Eye (tissue), 1 donor: ENCODE data around the gene XPO4.
A peak's percentile ranks its signal among the peaks of the same experiment; 100 is the strongest.
"Not testable (repeated sequence)": the region's sequence is repeated elsewhere in the genome, so short reads cannot be mapped to it uniquely, and the experiment has no call there.

Experiments
- DNase-seq: peaks from one replicate; pipeline ENCODE4 v3.0.0-alpha.2; 2015

The XPO4 gene

GRCh38 chr13:20890540-20890939 is 12.0 kb downstream of the XPO4 start:
- not testable (repeated sequence) for DNase-seq

- DNase-seq = no peak
Observed at GRCh38 chr13:20882206-20882605, 20.3 kb downstream of the XPO4 start.

- no peak for DNase-seq
Observed at GRCh38 chr13:20877902-20878301, 24.6 kb downstream of the XPO4 start.

- not testable (repeated sequence) for DNase-seq
Observed at GRCh38 chr13:20876802-20877201, 25.7 kb downstream of the XPO4 start.

GRCh38 chr13:20874439-20874838 is 28.1 kb downstream of the XPO4 start:
- DNase-seq = not testable (repeated sequence)

- no peak for DNase-seq
Observed at GRCh38 chr13:20873348-20873747, 29.2 kb downstream of the XPO4 start.

GRCh38 chr13:20870829-20871228 is 31.7 kb downstream of the XPO4 start:
- DNase-seq = no peak

- peak; percentile 16 for DNase-seq
Observed at GRCh38 chr13:20869540-20869939, 33.0 kb downstream of the XPO4 start.

- DNase-seq = no peak
Observed at GRCh38 chr13:20867408-20867807, 35.1 kb downstream of the XPO4 start.

- DNase-seq = not testable (repeated sequence)
Observed at GRCh38 chr13:20861666-20862065, 40.9 kb downstream of the XPO4 start.

- no peak for DNase-seq
Observed at GRCh38 chr13:20860844-20861243, 41.7 kb downstream of the XPO4 start.

GRCh38 chr13:20856650-20857049 is 45.9 kb downstream of the XPO4 start:
- DNase-seq = no peak

- DNase-seq = no peak
Observed at GRCh38 chr13:20851844-20852402, 50.6 kb downstream of the XPO4 start.

- no peak for DNase-seq
Observed at GRCh38 chr13:20848944-20849343, 53.6 kb downstream of the XPO4 start.

- no peak for DNase-seq
Observed at GRCh38 chr13:20848203-20848602, 54.3 kb downstream of the XPO4 start.

- no peak for DNase-seq
Observed at GRCh38 chr13:20847296-20847695, 55.2 kb downstream of the XPO4 start.

GRCh38 chr13:20843166-20843565 is 59.4 kb downstream of the XPO4 start:
- DNase-seq = peak; percentile 64

- no peak for DNase-seq
Observed at GRCh38 chr13:20840568-20840967, 62.0 kb downstream of the XPO4 start.

GRCh38 chr13:20833900-20834679 is 68.5 kb downstream of the XPO4 start:
- DNase-seq = no peak

GRCh38 chr13:20832861-20833260 is 69.7 kb downstream of the XPO4 start:
- DNase-seq = no peak

GRCh38 chr13:20831933-20832332 is 70.6 kb downstream of the XPO4 start:
- no peak for DNase-seq

GRCh38 chr13:20831254-20831653 is 71.3 kb downstream of the XPO4 start:
- no peak for DNase-seq

GRCh38 chr13:20828539-20829364 is 73.8 kb downstream of the XPO4 start:
- peak; percentile 84 for DNase-seq
